Colonic mucosa (tissue), 4 donors: ENCODE measurements around the gene ANKRD40CL. TPM values are rescaled to one million over a fixed set of nuclear protein-coding genes. Genes with fewer than 3 reads are reported as not detected.

ENCODE experiments used
- DNase-seq: peaks from one replicate; pipeline ENCODE4 v3.0.0-alpha.2; 2020
- H3K27ac ChIP-seq: fragments of 200-600 bp; one replicate; pipeline ENCODE4 v1.8.0; 2021
- H3K27me3 ChIP-seq: fragments of 200-600 bp; one replicate; pipeline ENCODE4 v1.8.0; 2021
- H3K36me3 ChIP-seq: fragments of 200-600 bp; one replicate; pipeline ENCODE4 v1.8.0; 2021
- H3K4me1 ChIP-seq: fragments of 200-600 bp; one replicate; pipeline ENCODE4 v1.8.0; 2021; ENCODE audit warnings: mild to moderate bottlenecking
- H3K4me3 ChIP-seq: fragments of 200-600 bp; one replicate; pipeline ENCODE4 v1.8.0; 2021
- H3K9ac ChIP-seq, 2 donors: one replicate each; pipeline ENCODE4 v1.7.0; 2013; ENCODE audit warnings: control low read depth in 2 of 2, low read depth in 2 of 2, low read length in 2 of 2
- H3K9me3 ChIP-seq: fragments of 200-600 bp; one replicate; pipeline ENCODE4 v1.8.0; 2021
- intact Hi-C: fragments of 100-400 bp; cut with DNase I; formaldehyde crosslinking; loops from one replicate; pipeline ENCODE4 v1.14.1; 2022
- total RNA-seq, 2 donors: library from RNA; stranded (reverse); fragmentation: NEBNext Ultra II Directional in 1 of 2; extraction: Animal tissue kit (Norgen Biotek cat#: 25700) in 1 of 2; gene quantifications; one replicate each; pipeline ENCODE4 v1.2.1, GENCODE V29; 2021
- TF ChIP-seq, protein P1 (sequence below): fragments of 200-600 bp; IDR thresholded peaks from one replicate; pipeline ENCODE4 v1.8.0; 2022; ENCODE audit warnings: antibody characterized with exemption, mild to moderate bottlenecking
- donor health status: healthy.
- donor health status: DM: no; HTN: no; CAD: no.
- donor health status: DM: no; HTN: no; CAD: no.

The ANKRD40CL gene
- total RNA-seq, 2 donors from 2014 or later: 44.9 to 54.5 TPM

GRCh38 chr17:50774225-50774803, 7.0 kb upstream of the ANKRD40CL start:
- Histone ChIP-seq H3K27ac (no peak overlapping the region), H3K9ac (no peak overlapping the region), H3K27me3 (no peaks in the 10 kb centered on the region), H3K36me3 (no peaks in the 10 kb centered on the region), H3K4me1 (no peaks in the 10 kb centered on the region), H3K4me3 (no peak overlapping the region), H3K9me3 (no peaks in the 10 kb centered on the region)
- DNase-seq: no peak
- intact Hi-C loops: no loop called here
- TF ChIP-seq, protein P1, sequence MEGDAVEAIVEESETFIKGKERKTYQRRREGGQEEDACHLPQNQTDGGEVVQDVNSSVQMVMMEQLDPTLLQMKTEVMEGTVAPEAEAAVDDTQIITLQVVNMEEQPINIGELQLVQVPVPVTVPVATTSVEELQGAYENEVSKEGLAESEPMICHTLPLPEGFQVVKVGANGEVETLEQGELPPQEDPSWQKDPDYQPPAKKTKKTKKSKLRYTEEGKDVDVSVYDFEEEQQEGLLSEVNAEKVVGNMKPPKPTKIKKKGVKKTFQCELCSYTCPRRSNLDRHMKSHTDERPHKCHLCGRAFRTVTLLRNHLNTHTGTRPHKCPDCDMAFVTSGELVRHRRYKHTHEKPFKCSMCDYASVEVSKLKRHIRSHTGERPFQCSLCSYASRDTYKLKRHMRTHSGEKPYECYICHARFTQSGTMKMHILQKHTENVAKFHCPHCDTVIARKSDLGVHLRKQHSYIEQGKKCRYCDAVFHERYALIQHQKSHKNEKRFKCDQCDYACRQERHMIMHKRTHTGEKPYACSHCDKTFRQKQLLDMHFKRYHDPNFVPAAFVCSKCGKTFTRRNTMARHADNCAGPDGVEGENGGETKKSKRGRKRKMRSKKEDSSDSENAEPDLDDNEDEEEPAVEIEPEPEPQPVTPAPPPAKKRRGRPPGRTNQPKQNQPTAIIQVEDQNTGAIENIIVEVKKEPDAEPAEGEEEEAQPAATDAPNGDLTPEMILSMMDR: no peak

GRCh38 chr17:50771991-50772785, 4.9 kb upstream of the ANKRD40CL start:
- no peaks in the 10 kb centered on the region for H3K4me1 ChIP-seq
- no peak for DNase-seq
- H3K9me3 ChIP-seq: no peaks in the 10 kb centered on the region
- no peak overlapping the region for H3K27ac ChIP-seq
- TF ChIP-seq, protein P1: no peak
- intact Hi-C loops: no loop called here
- H3K27me3 ChIP-seq: no peaks in the 10 kb centered on the region
- no peaks in the 10 kb centered on the region for H3K36me3 ChIP-seq
- H3K9ac ChIP-seq: no peak overlapping the region
- H3K4me3 ChIP-seq: no peak overlapping the region

DNA sequence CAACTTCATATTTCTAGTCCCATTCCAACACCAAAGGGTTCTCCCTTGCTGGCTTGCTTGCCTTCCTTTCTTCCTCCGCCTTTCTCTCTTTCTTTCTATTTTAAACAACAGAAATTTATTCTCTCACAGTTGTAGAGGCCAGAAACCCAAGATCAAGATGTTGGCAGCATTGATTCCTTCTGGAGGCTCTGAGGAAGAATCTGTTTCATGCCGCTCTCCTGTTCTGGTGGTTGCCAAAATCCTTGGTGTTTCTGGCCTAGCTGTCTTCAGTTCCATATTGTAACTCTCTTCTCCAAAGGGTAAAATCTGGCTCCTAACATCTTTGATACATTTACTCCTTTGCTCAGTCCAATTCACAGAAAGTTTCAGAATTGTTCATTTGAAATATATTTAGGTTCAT, 3.0 kb upstream of the ANKRD40CL start:
- Histone ChIP-seq H3K4me1 (no peaks in the 10 kb centered on the region), H3K4me3 (no peak overlapping the region), H3K9ac (no peak overlapping the region), H3K36me3 (no peaks in the 10 kb centered on the region), H3K27me3 (no peaks in the 10 kb centered on the region), H3K9me3 (no peaks in the 10 kb centered on the region), H3K27ac (no peak overlapping the region)
- no peak for DNase-seq
- TF ChIP-seq, protein P1: no peak
- intact Hi-C loops: no loop called here

GRCh38 chr17:50769884-50770283, 2.6 kb upstream of the ANKRD40CL start:
- H3K36me3 ChIP-seq: no peaks in the 10 kb centered on the region
- intact Hi-C loops: loop anchor here (5.0 kb wide), 1 partner anchor 48 kb away; no protein-coding TSS in a partner anchor
- no peak for DNase-seq
- H3K4me1 ChIP-seq: no peaks in the 10 kb centered on the region
- TF ChIP-seq, protein P1: no peak
- H3K9me3 ChIP-seq: no peaks in the 10 kb centered on the region
- no peak overlapping the region for H3K27ac ChIP-seq
- H3K27me3 ChIP-seq: no peaks in the 10 kb centered on the region
- no peak overlapping the region for H3K9ac ChIP-seq
- no peak overlapping the region for H3K4me3 ChIP-seq

GRCh38 chr17:50768346-50768761, 1.0 kb upstream of the ANKRD40CL start:
- Histone ChIP-seq H3K36me3 (no peaks in the 10 kb centered on the region), H3K4me1 (peaks cover 8% of the 10 kb centered on the region), H3K27ac (peak overlapping the region; percentile 83), H3K4me3 (no peak overlapping the region), H3K9me3 (no peaks in the 10 kb centered on the region), H3K9ac (no peak overlapping the region), H3K27me3 (no peaks in the 10 kb centered on the region)
- DNase-seq: peak; percentile 98
- intact Hi-C loops: loop anchor here (5.0 kb wide), 1 partner anchor 46 kb away; no protein-coding TSS in a partner anchor
- TF ChIP-seq, protein P1: no peak
